Stomach (tissue), 4 donors: ENCODE measurements around the gene SH3BGRL3.

ENCODE experiments used
- POLR2A ChIP-seq, 4 donors: fragments of 450-650 bp; IDR thresholded peaks; one replicate each; pipeline ENCODE4 v1.6.1; 2016; ENCODE audit warnings: antibody characterized with exemption in 4 of 4, control low read depth in 2 of 4, mild to moderate bottlenecking in 1 of 4, moderate library complexity in 1 of 4
- TF ChIP-seq, protein P1 (sequence below), 7 experiments: fragments of 450-650 bp in 4 of 7; fragments of 200-600 bp in 3 of 7; sonication (generic) in 3 of 7; IDR thresholded peaks; one replicate each; pipeline ENCODE4 v1.5.1; 2016 to 2019; ENCODE audit warnings: antibody characterized with exemption in 7 of 7, control low read depth in 2 of 7, mild to moderate bottlenecking in 1 of 7

DNA sequence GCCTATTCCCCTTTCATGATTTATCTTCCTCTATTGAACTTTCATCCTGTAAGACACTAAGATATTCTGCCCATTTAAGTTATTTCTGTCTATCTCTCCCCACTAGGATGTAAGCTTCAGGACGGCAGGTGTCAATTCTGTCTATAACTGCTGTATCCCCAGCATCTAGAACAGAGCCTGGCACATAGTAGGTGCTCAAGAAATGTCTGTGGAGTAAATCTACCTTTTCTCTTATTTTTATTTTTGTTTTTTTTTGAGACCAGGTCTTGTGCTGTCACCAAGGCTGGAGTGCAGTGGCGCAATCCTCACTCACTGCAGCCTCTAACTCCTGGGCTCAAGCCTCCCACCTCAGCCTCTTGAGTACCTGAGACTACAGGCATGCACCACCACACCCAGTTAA is 43.5 kb downstream of the SH3BGRL3 start:
- TF ChIP-seq, protein P1, sequence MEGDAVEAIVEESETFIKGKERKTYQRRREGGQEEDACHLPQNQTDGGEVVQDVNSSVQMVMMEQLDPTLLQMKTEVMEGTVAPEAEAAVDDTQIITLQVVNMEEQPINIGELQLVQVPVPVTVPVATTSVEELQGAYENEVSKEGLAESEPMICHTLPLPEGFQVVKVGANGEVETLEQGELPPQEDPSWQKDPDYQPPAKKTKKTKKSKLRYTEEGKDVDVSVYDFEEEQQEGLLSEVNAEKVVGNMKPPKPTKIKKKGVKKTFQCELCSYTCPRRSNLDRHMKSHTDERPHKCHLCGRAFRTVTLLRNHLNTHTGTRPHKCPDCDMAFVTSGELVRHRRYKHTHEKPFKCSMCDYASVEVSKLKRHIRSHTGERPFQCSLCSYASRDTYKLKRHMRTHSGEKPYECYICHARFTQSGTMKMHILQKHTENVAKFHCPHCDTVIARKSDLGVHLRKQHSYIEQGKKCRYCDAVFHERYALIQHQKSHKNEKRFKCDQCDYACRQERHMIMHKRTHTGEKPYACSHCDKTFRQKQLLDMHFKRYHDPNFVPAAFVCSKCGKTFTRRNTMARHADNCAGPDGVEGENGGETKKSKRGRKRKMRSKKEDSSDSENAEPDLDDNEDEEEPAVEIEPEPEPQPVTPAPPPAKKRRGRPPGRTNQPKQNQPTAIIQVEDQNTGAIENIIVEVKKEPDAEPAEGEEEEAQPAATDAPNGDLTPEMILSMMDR (IDR thresholded peaks at IDR 0.05) = no peak
- no peak for TF ChIP-seq POLR2A (IDR thresholded peaks at IDR 0.05)
